HPDE6-E6E7 (cell line): ENCODE results near the gene ULK4.
A peak's percentile ranks its signal among the peaks of the same experiment; 100 is the strongest.

Experiments
- DNase-seq: peaks from one replicate; pipeline ENCODE4 v3.0.0; 2011; ENCODE audit warnings: missing footprints; ENCODE audit errors: extremely low spot score

The ULK4 gene

DNA sequence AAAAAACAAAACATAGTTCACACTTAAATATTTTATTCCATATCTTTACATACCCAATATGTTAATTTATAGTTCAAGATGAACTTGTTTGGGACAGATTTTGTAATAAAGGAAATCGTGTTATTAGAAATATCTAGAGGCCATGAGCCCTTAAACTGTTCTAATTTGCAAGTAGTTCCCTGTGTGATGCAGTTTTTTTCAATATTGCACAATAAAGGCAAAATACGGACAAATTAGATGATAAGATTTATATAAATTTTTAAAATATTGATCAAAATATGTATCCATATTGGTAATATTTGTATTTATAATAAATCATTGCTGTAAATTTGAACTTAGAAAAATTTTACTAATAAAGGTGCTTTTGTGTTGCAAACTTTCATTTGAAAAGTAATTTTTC is 738.8 kb downstream of the ULK4 start:
- no peak for DNase-seq

DNA sequence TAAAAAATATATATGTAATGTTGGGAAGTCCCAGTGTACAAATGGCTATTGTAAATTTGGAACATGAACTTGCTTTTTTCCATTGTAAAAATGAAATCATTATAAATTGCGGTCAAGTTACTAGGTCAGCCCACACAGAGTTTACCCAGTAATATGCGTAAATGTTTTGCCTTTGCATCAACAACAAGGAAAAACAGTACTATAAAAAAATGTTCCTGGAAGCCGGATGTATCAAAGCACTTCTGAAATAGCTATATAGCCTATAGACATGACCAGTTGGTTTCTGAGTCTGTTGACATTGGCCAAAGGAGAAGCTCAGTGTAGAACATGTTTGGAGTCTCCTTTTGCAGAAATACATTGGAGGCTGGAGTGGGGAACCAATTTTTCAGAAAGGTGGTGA is 739.4 kb downstream of the ULK4 start:
- no peak for DNase-seq

DNA sequence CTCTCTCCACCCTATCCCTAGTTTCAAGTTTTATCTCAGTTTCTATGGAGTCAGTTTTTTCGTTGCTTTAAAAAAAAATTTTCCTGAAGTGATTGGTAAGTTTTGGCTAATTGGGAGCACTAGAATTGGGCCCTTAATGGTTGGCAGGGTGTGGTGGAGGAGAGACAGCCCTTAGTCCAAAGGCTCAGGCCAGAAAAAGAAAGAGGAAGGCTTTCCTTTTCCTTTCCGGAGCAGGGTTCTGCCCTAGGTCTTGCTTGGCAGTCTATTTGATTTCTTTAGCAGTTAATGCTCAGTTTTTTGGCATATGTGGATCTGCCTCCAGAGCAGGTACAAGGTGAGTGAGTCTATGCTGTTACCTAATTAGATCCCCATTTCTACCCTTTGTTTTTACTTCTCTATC is 739.9 kb downstream of the ULK4 start:
- DNase-seq = no peak

DNA sequence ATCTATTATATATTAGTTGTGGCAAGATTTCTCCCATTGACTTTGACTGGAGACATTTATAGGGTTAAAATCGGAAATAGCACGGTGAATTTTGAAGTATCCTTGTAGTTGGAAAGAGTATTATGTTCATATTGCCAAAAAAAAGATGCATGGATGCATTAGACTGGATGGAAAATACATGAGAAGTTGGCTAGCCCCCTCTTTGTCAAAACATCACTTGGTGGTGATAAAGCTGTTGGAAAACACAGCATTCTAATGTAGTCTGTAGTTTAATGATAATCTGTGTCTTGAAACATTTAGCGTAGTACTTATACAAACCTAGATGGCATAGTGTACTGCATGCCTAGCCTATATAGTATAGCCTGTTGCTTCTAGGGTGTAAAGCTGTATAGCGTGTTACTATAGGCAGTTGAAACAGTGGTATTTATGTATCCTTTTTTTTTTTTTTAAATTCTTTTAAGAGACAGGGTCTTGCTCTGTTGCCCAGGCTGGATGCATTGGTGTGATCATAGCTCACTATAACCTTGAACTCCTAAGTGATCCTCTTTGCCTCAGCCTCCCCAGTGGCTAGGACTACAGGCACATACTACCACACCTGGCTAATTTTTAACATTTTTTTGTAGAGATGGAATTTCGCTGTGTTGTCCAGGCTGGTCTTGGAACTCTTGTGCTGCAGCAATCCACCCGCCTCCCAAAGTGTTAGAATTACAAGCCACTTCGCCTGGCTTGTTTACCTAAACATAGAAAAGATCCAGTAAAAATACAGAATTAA is 740.8 kb downstream of the ULK4 start:
- no peak for DNase-seq

DNA sequence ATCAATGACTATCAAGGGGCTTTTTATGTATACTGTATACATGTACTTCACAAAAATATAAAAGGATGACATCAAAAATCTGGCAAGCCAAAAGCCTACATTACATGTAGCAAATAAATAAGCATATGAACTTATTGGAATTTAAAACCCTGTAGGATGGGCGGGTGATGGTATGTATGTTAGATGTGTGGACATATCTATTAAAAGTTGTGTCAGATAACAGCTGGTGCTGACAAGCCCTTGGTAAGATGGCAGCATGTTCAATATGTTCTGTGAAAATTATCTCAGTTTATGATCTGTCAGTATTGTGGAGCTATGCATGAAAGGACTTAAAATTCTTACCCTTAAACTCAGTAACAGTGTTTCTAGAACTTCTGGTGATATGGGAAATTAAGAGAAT is 742.5 kb downstream of the ULK4 start:
- no peak for DNase-seq

DNA sequence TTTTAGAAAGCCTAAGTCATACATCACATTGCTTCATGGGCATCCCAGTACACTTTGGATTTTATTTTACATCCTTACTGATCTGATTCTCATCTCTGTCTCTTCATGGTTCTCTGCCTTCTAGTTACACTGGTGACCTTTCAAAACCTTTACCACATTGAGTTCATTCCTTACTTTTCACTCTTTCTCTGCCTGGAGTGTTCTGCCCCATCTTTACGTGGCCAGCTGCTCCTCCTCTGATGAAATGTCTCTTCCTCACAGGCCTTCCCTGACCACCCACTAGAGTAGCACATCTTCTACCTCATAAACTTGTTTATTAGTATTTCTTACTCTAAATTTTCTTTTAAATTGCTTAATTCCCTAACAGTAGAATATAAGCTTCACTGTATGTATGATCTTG is 744.9 kb downstream of the ULK4 start:
- DNase-seq = no peak

DNA sequence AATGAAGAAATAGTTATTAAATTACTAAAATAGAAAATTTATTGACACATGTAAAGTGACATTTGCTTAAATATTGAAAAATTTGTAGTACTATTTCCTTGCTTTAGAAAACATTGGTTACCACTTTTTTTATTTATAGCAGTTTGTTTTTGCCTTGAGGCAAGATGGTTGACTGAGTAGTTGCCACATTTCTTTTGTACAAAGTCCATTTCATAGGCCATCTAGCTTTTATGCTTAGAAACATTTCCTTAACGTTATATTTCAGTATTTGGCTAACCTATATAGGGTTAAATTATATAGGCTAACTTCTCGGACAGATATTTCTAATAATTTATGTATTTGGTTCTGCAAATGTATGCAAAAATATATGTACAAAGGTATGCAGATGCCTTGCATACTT is 745.5 kb downstream of the ULK4 start:
- DNase-seq = no peak

DNA sequence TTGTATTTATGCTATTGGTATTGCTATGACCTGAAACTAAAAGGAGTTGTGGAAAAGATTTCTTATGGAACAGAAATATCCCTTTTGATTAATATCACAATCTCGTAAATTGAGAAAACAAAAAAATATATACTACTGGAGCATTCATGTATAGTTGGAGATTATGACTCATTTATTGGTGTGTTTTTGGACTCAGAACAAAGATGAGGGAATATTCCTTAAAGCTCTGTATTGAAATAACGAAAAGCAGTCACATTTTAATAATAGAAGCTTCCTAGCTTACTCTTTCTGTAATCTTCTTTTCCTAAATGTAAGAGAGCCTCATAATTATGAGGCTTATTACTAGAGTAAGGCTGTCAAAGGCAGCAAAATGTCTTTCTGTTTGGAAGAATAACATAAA is 748.3 kb downstream of the ULK4 start:
- no peak for DNase-seq

DNA sequence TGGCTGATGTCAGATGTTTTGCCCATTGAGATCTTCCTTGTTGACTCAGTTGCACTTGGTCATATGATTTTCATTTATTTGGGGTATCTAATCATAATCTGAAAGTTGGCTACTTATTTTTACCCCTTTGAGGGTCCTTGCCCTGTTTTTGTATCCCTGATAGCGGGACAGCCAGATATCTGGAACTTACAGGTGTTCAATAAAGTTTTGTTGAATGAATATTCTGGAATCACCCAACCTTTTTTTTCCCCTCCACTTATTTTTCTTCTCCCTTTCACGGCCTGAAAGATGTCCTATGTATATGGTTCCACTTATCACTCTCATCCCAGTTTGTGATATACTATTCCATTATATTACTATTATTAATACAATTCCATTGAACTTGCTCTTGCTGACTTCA is 749.8 kb downstream of the ULK4 start:
- no peak for DNase-seq

DNA sequence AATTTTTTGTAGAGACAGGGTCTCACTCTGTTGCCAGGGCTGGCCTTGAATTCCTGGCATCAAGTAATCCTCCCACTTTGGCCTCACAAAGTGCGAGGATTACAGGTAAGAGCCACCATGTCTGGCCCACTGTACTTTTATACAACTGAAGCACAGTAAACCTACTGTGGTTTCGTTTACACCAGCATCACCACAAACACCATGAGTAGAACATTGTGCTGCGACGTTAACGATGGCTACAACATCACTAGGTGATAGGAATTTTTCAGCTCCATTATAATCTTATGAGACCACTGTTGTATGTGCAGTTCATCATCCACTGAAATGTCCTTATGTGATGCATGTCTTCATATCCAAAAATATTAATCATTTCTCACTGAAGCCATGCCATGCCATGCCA is 750.9 kb downstream of the ULK4 start:
- DNase-seq = no peak

DNA sequence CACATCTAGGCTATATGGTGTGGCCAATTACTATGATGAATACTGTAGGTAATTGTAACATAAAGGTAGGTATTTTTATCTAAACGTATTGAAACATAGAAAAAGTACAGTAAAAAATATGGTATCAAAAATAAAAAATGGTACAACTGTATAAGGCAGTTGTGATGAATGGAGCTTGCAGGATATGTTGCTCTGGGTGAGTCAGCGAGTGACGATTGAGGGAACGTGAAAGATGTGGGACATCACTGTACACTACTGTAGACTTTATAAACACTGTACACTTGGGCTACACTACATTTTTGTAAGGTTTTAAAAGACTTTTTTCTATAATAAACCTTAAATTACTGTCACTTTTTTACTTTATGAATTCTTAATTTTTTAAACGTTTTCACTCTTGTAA is 752.3 kb downstream of the ULK4 start:
- no peak for DNase-seq

DNA sequence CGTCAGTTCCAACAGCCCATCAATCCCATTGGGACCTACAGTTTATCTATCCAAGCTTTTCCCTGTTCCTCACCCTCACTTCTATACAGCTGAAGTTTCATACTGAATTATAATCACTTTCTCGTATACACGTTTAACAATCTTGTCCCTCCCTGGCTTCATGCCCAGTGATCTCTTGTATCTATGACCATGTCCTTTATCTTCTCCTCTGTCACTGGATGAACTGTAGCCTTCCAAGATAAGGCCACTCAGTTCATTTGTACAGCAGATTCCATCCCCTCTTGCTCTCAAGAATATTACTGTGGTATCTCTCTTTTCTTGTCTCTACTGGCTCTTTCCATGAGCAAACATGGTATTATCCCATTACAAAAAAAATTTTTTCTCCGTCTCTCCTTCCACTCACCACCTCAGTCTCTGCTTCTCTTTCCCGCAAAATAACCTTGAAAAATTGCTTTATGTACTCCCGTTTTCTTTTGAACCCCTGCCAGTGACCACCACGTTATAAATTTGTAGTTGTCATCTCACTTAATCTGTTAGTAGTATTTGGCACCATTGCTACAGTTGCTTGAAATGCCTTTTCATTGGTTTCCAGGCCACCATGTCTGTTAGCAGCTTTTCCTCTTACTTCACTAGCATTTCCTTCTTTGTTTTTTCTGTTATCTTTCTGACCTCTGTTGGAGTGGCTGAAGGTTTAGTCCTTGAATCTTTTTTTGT is 753.2 kb downstream of the ULK4 start:
- no peak for DNase-seq

DNA sequence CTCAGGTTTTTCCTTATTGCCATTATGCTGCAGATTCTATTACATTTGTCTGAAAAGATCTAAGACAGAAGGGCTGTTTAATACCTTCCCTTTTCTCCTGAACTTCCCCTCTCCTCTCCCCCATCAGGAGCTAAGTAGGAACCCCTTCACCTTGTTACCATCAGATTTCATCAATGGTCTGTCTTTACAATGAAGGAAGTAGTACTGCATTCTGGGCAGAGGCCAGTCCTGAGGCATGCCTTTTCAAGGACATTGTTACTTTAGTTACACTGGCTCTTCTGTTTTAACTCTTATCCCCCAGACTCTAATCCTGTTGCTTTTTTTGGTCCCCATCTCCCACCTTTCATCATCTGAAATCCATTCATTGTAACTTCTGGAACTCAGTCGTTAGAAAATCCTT is 754.5 kb downstream of the ULK4 start:
- no peak for DNase-seq

DNA sequence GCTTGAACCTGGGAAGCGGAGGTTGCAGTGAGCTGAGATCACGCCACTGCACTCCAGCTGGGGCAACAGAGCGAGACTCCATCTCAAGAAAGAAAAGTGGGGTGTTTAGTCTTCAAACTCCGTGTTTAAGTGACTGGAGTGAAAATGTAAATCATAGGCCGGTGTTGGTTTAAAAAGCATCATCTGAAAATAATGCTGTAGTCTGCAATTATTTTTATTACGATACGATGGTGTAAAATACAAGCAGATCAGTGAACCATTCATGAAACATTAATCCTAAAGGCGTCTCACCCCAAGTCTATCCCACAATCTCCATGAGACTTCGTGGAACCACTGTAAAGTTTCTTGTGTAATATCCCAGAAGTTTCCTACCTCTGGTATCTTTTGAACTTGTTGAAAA is 756.3 kb downstream of the ULK4 start:
- no peak for DNase-seq

DNA sequence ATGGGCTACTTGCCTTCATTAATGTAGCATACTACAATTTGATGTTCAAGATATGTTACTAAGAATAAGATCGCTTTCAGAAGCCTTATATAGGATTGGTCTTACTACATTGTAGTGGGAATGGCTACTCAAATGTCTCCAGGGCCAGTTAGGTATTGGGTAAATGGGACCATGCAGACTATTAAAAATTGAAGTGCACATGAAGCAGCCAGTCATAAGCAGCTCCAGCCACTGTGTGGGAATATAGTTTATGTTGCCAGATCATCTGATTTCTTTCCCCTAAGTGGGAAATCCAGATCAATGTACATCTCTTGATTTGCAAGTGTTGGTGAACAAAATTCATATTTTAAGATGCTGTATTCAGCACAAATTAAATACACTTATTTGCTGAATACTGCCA is 757.5 kb downstream of the ULK4 start:
- no peak for DNase-seq

DNA sequence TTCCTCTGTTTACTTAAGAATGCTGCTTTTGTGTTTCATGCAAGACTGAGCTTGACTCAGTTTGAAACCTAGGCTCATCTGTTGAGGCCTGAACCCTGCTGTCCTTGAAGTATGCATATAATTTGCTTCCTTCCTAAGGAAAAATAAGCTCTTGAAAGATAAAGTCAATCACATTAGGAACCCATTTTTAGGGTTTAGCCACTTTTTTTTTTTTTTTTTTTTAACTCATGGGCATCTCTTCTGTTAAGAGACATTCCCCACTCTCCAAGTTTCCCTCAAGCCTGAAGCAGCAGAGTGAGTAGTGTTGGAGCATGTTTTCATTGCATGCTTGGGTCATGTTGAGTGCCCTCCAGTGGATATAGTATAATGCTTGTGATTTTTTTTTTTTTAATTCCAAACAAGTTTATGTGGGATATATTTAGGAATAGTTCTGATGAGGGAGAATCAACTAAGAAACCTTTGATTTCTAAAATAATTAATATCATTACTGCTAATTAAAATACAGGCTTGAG is 759.0 kb downstream of the ULK4 start:
- DNase-seq = no peak

DNA sequence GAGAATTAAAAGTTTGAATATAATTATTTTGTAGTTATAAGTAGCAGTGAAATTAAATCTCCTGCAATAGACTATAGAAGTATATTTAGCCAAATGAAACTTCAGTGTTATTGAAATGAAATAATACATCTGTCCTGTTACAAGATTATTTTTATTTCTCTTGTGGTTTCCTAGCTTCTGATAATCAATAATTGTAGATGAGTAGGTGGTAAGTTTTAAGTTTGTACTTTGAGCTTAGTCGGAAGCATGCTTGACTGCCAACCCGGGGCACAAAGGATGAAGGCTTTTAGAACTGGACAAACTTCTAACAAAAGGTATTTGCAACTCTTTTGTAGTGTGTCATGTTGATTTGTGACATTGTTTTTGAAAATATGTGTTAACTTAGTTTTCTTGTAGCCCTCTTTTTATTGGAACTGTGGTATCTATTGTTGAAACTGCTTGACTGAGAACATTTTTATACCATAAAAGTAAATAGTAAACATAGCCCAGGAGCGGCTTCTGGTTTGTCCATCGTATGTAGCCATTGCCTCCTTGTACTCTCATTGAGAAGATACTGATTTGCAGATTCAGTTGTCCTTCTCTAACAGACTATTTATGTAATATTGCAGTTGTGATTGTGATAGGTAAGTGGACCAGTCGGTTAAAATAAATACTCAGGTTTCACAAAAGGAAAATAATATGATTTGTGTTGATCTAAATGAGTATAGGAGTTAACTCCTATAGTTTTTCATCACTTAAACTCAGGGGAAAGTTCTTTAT is 759.6 kb downstream of the ULK4 start:
- DNase-seq = no peak

DNA sequence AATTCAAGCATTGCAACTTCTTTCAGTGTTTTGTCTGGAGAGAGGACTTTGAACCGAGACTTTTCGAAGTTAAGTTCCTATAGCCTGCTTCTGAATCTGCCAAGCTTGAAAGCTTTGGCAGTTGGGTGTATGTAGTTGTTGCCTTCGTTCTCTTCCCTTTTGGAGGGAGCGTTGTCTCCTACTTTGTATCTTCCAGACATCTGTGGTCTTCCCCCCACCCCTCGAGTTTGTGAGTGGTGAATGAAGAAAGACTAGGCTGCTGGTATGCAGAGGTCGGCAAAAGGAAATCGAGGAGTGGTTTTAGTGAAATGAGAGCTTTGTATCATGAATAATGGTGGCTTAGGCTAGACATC is 761.3 kb downstream of the ULK4 start:
- no peak for DNase-seq

DNA sequence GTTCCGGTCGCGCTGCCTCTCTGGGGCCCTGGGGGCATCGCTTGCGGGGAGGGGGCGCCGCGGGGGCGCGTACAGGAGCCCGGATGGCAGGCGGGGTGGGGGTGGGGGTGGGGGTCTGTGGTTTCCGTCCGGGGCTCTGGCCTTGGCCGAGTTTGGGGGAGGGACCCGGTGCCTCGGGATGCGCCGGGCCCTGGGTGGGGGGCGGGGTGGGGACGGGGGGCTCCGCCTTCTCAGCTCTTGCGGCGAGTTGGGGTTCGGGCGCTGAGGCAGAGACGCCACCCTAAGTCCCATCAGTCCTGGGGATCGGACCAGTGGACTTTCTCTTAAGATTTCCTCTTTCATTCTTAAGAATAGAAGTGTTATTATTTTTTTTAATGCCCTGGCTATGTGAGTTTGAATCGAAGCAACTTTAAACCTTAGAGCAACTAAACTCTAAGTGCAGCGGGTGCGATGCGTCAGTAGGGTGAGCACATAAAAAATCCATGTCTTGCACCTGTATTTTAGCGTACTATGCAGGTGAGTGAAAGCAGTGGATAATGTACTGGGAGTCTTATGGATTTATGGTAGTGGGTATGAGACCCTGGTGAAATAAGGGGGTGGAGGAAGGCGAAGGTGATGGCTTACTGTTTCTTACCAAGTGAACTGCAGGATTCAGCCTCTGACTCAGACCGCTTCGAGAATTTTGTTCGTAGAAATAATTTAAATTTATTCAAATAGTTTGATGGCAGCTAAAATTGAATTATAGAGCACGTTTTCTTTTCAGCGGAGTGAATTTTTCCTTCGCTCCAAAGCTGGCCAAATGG is 761.8 kb downstream of the ULK4 start:
- no peak for DNase-seq

DNA sequence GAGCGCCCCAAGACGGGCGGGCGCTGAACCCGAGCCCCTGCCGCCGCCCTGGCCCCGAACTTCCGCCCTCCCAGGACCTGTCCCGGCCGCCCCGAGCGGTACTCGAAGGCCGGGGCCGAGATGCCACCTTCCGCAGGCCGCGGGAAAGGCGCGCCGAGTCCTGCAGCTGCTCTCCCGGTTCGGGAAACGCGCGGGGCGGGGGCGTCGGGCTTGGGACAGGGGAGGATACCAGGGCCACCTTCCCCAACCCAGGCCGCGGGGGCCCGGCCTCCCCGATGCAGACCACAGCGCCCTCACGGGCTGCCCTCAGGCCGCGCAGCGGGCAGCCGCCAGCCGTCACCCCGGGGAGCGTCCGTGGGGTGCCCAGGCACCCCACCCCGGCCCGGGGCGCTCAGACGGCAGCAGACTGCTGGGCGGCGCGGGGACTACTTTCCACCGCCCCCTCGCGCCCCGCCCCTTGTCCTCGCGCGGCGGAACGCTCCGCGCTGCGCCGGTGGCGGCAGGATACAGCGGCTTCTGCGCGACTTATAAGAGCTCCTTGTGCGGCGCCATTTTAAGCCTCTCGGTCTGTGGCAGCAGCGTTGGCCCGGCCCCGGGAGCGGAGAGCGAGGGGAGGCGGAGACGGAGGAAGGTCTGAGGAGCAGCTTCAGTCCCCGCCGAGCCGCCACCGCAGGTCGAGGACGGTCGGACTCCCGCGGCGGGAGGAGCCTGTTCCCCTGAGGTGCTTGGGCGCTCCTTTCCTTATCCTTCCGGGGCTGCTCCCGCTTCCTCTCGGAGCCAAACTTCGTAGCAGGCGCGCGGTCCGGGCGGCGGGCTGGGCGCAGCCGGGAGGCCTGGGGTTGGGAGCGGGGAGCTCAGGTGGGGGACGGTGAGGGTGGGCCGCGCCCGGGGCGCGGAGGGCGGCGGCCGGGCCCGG is 762.7 kb downstream of the ULK4 start, which contains the start of gene CTNNB1:
CTNNB1 (plus strand) TSS at position 556 of the 916 bp plus-strand sequence. CDS start 24,564 bp downstream, outside the sequence.
- peak; percentile 4 for DNase-seq

DNA sequence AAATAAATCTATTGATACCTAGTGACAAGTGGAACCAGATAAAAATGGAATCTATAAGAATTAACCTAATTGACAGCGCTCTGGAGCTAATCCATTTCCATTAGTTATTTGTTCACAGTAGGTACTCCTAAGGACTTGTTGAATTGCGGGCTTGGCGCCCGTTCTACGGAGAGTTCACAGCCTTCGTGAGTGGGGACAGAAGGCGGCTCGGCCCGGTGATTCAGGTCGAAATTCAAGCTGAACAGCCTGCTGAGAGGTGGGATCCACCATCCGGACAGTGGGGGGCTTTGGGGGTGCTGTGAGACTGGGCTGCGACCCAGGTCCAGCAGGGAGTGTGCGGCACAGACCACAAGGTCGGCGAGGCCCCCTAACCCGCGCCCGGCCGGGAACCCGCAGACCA is 763.4 kb downstream of the ULK4 start:
- no peak for DNase-seq
